Stromal cell of bone marrow (primary cell): ENCODE results near the gene AMER3.

Source experiments
- DNase-seq: peaks from one replicate; pipeline ENCODE4 v3.0.0-alpha.2; 2012; ENCODE audit warnings: low read depth

Gene AMER3

DNA sequence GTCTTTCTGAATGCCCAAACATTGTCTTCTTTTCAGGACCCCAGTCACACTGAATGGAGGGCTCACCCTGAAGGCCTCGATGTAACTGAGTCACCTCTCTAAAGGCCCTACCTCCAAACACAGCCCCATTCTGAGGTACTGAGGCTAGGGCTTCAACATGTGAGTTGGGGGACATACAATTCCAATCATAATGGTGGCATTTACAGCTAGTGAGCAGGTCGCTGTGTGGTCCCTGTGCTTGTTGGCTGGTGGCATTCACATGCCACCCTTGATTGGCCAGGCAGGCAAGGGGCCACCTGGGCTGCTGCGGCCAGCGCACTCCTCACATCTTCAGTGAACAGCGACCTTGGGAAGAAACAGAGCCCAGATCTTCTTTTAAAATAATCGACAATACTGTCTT, 30.7 kb downstream of the AMER3 start:
- DNase-seq = no peak

DNA sequence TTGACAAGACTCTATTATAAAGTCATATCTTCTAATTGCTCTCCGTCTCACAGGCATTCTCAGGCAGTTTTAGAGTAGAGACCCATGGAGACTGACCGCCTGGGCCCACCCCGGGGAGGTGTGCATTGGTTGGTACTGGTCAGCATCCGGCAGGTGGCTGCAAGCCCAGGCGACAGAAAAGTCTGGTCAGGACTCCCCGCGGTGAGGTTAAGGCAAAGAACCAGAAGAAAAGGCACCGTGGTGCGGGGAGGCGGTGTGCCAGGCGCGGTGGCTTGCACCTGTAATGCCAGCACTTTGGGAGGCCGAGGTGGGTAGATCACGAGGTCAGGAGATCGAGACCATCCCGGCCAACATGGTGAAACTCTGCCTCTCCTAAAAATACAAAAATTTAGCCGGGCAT, 32.5 kb downstream of the AMER3 start:
- no peak for DNase-seq

DNA sequence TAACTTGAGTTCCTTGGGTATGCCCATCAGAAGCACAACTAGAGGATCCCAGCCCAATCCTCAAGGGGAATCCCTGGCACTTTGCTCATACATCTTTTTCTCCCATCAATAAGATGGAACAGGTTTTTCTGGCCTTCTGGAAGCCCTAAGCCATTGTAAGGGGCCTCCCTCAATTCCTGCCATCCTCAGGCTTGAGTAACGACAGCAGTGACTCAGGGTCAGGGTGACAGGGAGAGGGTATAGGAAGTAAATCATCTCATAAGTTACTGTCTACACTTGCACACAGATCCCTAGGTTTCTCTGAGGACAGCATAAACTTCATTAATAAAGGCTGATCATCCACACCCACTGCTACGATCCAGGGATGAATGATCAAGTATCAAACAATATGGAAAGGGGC, 35.0 kb downstream of the AMER3 start:
- no peak for DNase-seq

DNA sequence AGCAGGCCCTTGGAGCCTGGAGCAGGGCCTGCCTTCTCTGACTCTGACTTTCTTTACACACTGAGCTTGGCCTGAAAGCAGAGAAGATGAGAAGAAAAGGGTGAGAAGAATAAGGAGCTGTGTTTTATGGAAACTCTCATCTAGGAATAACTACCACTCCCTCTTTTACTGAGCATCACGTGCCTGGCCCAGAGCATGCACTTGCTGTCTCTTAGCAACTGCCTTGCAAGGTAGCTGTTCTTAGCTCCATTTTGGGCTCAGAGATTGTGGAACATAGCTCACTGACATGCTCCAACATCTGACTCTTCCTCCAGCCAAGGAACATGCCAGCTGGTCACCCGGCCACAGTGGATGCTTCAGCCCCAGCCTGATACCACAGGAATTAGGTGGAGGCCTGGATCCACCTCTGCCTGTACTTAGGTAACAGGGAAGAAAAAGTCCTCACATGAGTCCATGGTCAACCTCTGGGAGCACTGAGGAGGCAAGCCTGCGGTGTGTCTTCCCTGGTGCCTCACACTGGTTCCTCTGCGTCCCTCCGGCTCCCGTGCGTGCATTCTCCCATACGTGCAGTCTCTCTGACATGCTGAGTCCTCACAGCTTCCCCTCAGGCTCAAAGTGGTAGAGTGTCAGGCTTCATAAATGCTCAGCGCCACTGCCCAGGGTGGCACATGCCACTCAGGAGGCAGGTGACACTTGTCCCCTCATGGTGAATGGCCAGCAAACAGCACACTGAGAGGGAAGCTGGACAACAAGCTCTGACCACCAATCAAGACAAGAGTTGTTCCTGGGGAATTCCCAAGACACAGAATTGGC, 35.7 kb downstream of the AMER3 start:
- no peak for DNase-seq

DNA sequence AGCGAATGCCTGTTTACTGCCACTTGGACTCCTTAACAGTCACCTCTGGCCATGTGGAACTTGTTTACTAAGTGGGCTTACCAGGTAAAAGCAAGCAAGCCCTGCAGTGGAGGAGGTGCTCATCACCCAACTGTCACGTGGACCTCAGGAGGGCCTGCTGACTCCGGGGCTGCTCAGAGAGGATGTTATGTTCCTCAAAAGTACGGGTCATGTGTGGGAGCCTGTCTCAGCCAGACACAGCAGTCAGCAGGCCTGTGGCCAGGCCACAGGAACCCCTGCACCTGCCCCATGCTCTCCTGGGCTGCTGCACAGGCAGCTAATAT, 36.2 kb downstream of the AMER3 start:
- DNase-seq = no peak

DNA sequence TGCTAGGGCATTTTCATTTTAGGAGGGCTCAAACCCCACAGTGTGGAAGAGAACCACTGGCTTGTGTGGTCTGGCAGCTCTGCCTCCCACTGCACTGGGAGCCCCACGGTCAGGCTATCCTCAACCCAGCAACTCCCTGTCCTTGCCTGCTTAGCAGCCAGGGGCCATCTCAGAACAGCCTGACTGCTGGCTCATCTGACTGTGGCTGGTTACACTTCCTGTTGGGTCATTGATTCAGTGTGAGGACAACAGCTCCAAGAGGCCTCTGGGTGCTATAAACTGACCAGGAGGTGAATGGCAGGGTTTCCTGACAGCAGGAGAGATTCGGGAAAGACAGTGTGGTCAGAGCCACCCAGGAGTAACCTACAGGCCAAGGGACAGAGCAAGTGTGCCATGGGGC, 40.1 kb downstream of the AMER3 start:
- DNase-seq = no peak

DNA sequence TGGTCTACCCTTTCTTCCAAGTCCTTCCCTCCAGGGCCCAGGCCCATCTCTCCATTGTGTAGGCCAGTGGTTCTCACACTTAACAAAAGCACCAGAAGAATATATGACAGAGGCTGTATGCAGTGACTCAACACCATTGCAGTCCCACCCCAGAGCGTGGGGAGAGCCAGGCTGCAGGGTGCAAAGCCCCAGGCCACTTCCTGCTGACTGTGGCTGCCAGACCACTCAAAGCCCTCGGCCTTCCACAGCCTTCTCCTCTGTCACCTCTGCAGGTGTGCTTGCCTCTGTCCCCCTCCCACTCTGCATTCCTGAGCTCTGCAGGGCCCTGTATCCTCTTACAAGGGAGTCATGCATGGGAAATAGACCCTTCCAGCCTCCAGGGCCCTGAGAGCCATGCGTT, 41.0 kb downstream of the AMER3 start:
- DNase-seq = no peak

DNA sequence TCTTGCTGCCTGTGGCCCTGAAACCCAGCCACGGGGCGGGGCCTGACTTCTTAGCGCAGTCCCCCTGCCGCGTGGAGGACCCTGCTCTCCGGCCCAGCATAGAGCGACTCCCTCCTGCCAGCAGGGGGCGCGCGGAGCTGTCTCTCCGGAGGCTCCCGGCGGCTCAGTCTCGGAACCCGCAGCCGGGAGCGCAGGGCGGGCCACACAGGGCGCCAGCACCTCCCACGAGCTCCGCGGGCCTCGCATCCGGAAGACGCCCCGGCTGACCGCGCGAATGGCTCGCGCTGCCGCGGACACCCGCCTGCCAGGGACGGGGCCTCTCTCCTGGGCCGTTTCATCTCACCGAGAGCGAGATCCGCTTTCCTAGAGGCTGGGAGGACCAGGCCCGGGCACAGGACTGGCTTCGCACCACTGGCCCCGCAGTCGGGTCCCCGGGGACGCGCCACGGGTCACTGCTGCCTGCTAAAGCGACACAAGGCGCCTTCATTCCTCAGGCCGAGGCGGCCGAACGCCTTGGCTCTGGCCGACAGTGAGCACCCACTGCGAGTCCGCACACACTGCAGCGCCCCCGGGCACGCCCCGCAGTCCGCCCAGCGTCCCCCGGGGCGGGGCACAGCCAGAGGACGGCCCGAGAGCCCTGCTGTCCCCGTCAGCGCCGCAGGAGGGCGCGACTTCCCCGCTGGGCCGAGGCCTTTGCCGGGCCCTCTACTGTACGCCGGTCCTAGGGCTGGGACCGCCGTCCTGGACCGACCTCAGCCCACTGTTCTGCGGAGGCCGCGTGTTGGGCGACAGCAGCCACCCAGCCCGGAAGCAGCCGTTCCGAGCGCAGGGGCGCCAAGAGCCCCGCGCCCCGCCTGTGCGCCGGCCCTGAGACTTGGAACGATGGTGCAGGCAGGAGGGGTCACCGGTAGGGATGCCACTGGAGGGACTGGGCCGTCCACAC, 42.4 kb downstream of the AMER3 start:
- peak; percentile 72 for DNase-seq

DNA sequence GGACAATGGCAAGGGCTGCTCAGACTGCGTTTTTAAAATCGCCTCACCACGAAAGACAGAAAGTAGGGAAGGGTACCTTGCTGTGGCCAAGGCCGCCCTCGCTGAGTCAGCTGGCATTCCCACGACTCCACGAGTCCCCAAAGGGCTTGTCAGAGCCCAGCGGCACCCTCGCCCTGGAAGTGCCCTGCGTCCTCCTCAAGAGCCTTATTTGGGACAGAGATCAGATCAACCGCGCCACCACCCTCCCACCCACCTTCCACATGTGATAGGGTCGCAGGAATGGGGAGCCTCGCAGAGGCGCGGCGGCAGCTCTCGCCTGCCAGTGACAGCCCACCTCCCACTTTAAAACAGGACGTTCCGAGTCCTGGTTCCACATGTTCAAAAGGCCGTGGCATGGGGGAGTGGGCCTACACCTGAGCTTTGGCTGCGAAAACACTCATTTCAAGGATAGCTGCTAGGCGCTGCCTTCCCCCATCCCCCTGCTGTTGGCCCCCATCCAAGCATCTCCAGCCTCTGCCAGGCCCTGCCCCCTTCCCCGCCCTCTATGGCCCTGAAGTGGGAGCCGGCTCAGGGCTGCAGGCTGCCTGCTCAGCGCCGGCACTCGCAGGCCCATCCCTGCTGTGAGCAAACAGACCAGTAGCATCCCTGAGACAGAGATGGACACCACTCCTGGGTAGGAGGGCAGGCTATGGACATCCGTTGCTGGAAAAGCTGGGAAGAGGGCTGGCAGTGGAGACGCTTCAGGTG, 43.3 kb downstream of the AMER3 start:
- no peak for DNase-seq

DNA sequence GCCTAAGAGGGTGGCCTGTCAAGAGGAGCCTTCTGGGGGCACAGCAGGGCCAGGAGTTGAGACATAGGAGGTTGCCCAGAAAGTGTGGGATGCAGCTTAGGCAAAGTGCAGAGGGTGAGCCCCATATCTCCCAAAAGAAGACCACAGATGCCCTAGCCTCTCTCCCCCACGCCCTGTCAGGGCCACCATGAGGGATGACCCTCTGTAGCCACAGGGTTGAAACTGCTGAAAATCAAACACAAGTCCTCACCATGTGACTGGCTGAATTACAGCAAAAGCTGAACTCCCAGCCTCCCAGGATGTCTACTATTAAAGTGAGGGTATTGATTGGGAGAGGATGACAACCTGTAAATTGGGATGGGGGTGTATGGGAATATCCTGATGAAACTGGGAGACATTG, 44.0 kb downstream of the AMER3 start:
- no peak for DNase-seq

DNA sequence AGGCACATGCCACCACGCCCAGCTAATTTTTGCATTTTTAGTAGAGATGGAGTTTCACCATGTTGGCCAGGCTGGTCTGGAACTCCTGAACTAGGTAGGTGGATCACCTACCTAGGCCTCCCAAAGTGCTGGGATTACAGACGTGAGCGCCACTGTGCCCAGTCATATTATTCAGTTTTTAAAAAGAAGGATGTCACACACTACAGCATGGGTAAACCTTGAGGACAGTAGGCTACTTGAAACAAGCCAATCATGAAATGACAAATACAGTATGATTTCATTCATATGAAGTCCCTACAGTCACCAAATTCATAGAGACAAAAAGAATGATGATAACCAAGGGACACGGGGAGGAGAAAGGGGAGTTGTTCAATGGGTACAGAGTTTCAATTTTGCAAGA, 50.3 kb downstream of the AMER3 start:
- no peak for DNase-seq

DNA sequence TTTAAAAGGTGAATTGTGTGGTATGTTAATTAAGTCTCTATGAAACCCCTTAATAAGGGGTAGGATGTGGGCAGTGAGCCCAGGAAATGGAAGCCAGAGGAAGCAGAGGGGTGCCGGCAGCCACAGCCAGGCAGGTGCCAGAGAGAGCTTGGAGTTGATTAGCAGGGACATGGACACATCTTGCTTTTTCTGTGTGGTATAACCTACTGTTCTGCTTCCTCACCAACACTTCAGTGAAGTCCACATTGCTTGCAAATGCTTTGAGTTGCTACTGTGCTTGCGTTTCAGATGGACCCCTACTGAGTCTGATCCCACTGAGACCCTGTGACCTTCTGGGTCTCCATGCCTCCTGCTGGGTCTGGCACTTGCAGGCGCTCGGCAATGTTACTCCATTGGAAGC, 51.0 kb downstream of the AMER3 start:
- no peak for DNase-seq

DNA sequence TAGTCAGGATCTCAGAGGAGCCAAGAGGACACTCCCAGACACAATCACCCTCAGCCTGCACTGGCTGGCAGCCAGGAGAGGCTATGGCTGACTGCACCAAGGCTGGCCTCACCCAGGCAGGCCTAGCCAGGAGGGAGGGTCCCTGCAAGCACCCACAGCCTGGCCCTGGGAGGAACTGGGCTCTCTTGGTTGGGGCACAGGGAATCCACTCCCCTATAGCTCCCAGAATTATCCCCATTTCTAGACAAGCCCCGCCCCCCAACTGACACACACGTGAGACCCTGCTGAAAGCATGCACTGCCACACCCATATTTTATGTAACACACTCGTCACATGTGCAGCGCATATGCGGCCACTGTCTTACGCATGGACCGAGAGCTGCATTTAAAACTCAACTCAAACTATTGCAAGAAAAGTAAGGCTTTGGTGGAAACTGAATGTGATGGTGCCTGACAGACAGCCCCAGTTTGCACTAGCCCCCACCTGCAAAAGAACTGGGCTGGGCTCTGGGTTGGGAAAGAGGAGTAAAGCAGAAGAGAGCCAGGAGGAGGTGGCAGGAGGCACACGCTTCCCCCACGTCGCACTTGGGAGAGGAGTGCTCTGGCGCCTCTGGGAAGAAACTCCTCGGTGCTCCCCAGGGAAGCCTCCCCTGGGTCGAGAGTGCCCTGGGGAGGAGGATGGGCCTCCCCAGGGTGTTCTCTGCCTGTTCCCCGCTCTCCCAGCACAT, 52.5 kb downstream of the AMER3 start:
- DNase-seq = no peak

DNA sequence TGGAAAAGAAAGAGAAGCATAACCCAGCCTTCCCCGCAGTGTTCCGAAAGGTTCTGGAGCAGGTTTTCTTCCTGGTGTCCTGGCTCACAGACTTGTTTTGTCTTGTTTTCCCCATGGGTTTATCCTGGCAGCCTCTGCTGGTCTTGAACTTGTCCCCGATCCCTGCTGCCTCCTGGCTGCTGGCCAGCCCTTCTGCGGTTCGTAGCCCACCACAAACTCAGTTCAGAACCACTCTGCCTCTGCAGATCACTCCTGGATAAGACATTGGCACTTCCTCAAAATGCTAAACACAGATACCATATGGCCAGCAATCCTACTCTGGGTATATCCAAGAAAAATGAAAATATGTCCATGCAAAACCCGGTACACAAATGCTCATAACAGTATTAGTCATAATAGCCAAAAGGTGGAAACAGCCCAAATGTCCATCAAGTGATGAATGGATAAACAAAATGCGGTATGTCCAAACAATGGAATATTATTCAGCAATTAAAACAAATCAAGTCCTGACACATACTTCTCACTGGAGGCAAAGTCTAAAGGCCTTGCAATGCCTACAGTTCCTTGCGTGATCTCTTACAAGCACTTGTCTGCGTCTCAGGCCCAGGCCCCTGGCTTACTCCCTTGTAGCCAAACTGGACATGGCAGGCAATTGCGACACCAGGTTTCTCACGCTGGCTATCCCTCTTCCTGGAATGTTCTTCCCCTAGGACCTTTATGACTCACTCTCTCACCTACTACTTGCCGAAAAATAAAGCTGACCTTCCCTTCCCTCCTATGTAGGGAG, 53.3 kb downstream of the AMER3 start:
- no peak for DNase-seq

DNA sequence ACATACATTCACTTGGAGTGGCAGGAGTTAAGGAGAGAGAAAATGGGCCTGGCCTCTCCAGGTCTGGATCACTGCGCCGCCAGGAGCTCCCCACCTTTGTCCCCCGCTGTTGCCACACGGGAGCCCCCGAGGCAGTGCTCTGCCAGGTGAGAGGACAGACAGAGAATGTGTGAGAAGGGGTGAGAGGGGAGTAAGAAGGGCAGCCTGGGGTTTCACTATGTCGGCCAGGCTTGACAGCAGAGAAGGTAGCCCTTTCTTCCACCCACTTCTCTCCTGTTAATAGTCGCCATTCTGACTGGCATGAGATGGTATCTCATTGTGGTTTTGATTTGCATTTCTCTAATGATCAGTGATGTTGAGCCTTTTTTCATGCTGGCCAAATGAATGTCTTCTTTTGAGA, 55.1 kb downstream of the AMER3 start:
- no peak for DNase-seq

DNA sequence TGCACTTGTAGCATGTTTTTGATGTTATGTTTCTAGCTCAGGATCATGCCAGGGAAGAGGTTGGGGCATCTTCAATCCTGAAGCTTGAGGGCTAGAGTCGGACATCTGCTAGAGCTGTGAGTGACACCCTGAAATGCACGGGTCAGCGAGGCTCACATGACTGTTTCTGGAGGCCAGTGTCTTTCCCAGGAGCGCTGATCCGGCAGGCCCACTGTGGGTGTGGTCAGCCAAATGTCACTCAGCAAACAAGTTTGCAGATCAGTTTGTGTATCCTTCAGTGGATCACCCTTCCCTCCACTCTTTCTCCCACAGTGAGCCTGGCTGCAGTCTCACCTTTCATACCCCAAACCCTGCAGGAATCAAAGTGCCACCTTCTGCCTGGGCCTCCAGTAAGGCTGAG, 58.4 kb downstream of the AMER3 start:
- no peak for DNase-seq

DNA sequence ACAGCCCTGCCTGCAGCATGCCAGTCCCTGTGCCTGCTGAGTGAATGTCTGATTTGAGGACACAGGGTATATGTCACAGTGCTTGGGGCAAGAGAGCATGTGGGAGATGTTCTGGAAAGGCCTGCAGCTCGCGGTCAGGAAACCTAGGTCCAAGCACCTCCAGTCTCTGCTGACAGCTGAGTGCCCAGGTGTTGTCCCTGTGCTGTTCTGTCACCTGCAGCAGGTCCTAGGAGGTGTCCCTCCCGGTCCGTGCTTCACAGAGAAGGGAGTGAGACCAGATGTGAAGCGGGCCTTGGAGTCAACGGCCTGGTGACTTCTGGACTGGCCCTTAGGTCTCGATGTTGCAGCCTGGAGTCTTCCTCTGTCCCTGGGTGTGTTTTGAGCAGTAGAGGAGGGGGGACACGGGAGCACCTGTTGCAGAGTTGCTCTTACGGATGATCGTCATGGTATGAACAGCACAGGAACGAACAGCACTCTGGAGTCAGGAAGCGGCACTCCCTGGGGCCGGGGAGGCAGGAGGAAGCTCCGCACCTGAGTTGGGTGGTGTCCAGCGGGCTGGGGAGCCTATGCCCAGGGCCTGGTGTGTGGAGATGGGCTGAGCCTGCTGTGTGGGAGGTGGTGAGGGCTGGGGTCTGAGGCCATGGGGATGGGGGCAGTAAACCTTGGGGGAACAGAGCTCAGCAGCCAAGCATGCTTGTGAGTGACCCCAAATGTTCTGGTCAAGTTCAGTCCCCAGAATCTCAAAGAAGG, 59.8 kb downstream of the AMER3 start:
- DNase-seq = no peak
